HG03469 (cell line): ENCODE measurements around the gene CYSTM1.
"Not testable (repeated sequence)": the region's sequence is repeated elsewhere in the genome, so short reads cannot be mapped to it uniquely, and the experiment has no call there.

Experiments used
- ATAC-seq: cut with Tn5 transposase; IDR thresholded peaks from one replicate; pipeline ENCODE4 v1.9.1; 2021; ENCODE audit warnings: mild to moderate bottlenecking, moderate library complexity, moderate number of reproducible peaks; ENCODE audit not compliant: unreplicated experiment

The CYSTM1 gene

DNA sequence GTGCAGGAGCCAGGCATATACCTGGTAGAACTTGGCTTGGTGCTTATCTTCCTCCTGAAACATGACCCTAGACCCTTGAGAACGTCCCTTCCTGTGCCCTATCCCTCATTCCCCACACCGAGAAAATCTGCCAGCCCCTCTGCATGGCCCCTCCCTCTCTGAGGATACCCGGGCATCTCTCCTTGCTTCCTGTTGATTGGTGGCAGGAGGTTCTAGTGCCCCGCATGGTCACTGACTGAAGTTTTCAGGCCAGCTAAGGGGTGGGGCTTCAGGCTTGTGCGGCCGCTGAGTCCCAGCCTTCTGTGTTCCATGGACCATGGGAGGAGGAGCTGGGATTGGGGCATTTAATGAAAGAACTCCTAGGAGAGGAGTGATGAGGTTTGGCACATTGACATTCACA lies 26.5 kb upstream of the CYSTM1 start:
- no peak for ATAC-seq

DNA sequence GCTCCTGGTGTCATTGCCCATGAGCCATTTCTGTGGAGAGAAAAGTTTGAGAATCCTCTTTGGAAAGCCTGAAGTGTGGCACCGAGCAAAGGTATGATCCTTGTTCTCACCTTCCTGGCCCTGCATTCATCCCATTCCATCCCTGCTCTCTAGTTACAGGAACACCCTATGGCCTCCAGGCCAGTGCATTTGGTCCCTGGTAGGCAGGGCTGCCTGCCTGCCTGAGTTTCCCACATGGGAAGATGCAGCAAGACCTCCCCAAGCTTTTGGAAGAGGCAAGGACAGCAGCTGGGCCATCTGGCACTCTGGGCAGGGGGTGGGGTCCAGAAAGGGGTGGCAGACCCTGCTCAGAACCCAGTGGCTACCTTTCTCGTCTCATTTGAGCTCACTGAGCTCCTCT lies 24.8 kb upstream of the CYSTM1 start:
- ATAC-seq, result no peak

DNA sequence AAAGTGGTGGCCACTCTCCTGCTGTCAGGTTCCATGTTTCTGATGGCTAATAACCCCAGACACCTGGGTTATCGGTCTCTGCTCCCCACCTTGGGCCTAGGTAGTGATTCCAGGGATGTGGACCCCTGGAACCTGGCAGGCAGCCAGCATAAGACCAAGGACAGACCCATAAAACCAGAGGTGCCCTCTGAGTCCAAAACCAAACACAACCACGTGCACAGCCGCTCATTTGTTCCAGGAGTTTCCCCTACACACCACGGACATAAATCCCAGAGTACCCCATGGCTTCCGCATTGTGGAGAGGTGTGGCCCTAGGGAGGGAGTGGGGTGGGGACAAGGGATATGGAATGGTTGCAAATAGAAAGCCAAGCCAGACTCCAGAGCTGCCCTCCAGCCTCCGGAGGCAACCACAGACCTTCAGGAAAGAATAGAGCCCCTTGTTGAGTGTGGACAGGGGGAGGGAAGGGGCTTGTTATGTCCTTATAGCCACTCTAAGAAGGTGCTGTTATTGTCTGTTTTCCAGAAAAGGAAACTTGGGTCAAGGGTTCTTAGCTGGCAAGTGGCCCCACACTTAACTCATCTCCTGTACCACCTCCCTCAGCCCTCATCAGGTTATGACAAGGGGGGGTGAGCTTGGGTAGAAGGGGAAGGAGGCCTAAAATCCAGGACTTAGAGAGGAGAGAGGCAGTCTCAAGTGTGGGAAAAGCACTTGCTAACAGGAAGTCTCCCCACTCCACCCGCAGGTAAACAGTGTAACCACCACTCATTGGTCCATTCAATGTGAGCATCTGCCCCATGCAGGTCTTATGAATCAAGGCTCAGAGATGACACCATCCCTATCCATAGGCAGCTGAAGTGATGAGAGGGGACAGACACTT lies 23.6 kb upstream of the CYSTM1 start:
- ATAC-seq, result no peak

DNA sequence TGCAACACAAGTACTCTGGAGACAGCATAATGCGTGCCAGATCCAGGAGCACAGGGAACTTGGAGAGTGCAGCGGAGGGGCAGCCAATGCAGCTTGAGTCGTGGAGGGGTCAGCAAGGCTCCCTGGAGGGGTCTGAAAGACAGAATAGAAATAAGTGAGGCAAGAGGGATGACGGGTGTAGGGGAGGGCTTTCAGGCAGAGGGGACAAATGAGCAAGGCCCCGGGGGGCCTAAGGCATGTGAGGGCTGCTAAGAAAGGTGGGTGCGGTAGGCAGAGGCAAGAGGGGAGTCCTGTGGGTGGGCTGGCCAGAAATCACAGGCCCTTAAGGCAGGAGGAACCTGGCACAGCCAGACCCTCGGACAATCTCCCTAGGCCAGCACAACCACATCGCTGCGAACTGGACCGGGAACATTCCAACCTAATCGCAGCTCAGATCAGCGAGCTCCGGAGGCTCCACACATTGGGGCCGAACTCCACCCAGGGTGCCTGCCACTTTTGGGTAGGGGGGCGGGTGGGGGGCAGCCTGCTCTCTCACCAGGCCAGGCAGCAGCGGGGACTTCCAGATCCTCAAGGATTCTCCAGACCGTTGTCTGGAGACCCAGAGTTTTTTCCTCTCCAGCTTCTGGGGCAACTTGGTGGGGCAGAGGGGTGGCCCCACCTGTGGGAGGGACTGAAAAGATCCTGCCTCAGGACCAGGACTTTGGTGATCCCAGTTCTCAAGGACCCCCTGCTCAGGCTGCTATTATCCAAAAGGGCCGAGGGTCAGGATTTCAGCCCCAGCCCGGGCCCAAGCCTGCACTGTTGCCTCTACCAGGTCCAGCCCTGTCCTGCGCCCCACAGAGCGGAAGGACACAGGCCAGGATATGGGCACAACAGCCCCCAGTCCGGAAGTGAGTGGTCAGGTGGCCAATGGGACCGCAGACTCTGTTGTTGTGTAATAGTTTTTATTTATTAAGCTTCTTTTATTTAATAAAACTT lies 22.7 kb upstream of the CYSTM1 start:
- no peak for ATAC-seq

DNA sequence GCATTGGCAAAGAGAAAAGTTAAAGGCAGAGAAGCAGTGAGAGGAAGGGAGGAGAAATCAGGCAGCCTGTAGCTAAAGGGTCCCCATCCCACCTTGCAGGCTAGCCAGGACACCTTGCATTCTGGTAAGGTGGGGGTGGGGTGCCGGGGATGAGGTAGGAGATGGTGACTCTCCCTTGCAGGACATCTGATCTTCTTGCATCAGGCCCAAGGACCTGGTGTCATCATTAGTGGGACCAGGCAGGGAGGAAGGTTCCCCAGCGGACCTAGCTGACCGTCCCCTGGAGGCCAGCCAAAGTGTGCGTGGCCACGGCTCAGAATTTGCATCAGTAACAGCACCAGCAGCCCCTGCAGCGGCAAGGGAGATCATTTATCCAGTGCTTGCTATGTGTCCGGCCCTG lies 21.7 kb upstream of the CYSTM1 start:
- ATAC-seq, result no peak

DNA sequence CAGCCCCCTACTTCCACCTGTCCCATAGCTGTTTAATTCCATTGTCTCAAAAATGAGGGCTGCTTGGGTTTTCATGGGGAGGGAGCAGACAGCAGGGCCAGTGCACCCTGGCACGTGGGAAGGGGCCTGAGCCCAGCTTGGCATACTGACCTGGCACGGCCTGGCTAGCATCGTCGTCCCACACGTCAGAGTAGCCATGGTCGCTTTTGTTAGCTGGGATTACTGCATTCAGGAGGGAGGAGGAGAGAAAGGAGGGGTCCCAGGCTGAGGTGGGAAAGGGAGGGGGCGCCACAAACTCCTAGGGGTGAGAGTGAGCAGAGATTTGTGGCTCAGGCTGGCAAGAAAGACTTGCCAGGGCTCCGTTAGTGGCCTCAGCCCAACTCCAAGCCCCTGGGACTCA lies 21.1 kb upstream of the CYSTM1 start:
- no peak for ATAC-seq

DNA sequence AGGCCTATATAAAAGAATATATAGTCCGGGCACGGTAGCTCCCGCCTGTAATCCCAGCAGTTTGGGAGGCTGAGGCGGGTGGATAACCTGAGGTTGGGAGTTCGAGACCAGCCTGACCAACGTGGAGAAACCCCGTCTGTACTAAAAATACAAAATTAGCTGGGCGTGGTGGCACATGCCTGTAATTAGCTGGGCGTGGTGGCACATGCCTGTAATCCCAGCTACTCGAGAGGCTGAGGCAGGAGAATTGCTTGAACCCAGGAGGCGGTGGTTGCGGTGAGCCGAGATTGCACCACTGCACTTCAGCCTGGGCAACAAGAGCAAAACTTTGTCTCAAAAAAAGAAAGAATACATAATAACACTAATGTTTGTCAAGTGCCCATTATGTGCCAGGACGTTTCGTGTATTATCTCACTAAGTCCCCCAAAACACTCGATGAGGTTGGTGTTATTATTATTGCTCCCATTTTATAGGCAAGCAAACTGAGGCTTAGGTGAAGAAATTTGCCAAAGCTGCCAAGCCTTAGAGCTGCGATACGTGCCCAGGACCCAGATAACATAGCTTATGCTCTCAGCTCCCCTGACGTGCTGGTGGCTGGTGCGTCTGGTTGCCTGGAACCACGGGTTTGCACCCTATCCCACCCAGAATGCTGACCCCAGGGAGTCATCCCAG lies 20.1 kb upstream of the CYSTM1 start:
- ATAC-seq, result not testable (repeated sequence)

DNA sequence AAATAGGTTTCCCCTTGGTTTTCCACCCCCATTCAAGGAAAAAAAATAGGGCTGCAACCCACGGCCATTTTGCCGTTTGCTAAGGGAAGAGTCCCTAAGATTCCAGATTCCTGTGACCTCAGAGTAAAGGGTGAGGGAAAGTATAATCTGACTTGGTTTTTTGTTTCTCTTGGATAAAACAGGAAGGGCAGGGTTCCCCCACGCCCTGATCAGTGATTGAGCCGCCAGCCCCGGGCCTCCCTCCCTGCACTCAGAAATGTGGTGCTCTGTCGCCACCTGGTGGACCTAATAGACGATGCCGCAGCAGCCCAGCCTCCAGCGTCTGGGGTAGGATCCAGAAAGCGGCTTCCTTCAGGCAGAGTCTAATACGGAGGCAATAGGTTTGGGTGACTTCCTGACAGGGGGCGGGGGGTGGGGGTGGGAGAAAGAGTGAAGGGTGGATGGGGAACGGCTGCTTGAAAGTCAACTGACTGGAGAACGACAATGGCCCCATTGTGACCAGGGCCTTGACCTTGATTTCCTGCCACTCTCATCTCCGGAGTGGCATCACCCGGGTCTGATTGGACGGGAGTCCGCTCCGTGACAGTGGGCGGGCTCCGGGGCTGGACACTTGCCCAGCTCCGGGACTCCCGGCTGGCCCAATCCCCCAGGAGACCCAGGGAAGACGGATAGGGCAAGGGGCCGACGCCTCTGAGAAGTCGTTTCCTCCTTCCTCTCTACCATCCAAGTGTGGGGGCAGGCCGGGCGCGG lies 17.8 kb upstream of the CYSTM1 start:
- ATAC-seq, result peak; percentile 91

DNA sequence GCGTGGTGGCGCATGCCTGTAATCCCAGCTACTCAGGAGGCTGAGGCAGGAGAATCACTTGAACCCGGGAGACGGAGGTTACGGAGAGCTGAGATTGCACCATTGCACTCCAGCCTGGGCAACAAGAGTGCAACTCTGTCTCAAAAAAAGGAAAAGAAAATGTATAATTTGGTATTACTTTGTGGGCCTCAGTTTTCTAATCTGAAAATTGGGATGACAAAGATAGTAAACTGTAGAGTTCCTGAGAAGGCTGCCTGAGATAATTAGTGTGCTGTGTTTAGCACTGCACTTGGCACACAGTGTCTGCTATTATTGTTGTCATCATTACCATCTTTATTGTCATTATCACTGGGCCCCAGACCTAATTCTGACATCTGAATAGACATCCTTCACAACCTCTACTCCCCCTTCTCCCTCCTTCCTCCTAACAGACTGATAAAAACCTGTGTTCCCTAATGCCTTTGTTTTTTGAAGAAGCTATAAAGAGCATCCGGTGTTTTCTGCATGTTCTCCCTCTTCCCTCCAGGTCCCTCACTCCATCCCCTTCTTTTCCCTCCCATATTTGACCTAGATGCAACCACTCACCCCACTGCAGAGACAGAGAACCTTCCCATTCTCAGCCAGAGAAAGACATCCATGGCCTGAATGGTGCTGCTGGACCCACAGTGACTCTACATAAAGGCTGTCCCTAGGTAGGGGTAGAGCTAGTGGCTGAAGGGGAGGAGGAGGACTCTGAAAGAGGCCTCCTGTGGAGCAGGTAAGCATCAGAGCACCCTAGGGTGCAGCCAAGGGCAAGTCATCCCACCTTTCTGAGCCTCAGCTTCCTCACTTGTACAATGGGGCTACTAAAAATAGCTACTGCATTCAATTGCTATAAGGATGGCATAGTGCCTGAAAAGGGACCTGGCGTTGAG lies 15.7 kb upstream of the CYSTM1 start:
- no peak for ATAC-seq

DNA sequence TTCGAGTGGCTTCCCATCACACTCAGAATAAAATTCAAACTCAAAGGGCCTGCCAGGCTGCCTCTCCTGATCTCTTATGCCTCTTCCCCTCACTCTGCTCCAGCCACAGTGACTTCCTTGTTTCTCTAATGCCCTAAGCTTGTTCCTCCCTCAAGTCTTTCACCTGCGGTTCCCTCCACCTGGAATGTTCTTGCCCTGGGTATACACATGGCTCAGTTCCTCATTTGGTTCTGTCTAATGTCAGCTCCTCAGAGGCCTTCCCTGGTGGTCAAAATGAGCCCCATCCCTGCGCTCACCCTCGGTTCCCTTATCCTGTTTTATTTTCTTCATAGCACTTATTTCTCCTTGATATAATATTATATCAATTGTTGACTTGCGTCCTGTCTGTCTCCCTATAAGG lies 12.7 kb upstream of the CYSTM1 start:
- no peak for ATAC-seq

DNA sequence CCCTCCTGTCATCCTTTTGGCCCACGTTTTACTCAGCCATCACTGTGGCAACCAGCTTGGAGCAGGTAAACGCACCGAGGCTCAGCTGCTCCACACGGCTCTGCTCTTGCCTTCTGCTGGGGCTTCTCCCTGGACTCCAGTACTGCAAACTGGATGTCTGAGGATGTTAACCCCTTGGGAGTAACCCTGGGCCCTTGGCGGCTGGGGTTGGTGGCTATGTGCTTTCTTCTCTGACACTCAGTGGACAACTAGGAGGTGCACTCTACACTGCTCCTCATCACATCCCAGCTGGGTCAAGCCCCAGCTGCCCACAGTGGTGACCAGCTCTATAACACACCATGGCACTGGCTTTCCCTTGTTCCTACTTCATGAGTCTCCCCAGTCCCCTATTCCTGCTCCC lies 12.2 kb upstream of the CYSTM1 start:
- no peak for ATAC-seq

DNA sequence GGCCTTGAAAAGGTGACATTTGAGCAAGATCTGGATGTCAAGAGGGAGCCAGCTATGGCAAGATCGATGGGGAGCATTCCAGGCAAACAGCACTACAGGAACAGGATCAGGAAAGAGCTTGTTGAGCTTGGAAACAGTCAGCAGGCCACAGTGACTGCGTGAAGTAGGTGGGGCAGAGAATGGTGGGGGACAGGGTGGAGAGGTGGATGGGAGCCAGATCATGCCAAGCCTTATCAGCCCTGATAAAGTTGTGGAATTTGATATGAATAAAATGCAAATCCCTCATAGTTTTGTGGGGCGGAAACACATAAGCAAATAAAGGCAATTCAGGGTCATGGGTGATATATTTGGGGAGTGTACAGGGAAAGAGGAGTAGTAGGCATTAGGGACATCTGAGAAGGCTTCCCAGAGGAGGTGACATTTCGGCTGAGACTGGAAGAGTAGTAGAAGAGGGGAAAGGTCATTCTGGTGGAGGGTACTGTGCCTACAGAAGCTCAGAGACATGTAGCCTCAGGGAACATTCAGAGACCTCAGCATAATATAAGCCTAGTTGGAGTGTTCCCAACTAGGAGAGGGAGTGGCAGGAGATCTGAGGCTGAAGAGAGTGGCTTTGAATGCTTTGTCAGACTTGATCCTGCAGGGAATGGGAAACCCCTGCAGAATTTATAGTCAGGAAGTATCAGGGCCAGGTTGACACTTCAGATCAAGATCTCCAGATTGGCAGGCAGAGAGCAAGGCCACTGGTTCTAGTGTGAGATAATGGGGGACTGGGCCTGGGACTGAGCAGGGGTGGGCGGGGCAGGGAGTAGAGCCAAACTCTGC lies 9.7 kb upstream of the CYSTM1 start:
- no peak for ATAC-seq

DNA sequence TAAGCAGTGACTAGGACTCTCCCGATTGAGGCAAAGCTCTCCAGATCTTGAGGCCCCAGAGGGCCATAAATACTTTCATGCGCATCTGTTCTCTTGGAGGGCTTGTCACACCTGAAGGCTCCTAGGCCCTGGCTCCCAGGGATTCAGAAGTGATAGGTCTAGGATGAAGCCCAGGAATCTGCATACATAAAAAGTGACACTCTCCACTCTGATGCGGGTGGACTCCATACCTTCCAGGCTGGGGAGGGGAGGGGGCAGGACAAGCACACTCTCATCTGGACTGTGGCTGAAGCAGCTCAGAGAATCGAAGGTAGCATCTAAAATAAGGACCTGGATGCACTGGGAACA lies 9.1 kb upstream of the CYSTM1 start:
- ATAC-seq, result no peak

DNA sequence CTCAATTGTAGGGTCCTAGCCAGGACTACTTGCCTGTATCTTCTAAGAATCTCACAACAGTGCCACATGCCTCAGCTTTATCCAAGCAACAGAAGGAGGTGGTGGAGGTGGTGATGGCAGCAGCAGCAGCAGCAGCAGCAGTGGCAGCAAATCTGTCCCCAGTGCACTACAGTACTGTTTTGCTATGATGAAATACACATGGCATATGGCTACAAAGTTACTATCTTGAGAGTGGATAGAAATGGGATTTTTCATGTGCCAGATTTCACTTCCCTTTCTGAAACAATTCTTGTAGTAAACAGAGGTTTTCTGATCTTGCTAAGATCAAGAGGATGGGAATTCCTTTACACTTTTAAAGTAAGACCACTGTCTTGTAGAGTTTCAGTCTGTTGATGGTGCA lies 8.1 kb upstream of the CYSTM1 start:
- no peak for ATAC-seq

DNA sequence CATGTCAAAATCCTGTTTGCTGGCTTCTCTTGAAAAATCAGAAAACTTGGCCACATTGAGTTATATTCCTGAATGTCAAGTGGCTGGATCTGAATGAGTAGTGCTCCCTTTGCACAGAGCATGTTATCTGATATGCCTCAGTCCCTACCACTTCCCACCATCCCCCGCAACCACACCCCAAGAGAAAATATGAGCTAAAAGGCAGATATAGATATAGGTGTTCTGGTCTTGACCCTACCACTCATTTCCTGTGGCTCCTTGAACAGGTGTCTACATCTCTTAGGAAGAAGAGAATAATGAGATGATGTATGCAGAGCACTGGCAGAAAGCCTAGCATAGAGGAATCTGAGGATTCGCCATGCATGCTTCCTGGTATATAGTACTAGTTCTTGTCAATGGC lies 6.6 kb upstream of the CYSTM1 start:
- ATAC-seq, result no peak

DNA sequence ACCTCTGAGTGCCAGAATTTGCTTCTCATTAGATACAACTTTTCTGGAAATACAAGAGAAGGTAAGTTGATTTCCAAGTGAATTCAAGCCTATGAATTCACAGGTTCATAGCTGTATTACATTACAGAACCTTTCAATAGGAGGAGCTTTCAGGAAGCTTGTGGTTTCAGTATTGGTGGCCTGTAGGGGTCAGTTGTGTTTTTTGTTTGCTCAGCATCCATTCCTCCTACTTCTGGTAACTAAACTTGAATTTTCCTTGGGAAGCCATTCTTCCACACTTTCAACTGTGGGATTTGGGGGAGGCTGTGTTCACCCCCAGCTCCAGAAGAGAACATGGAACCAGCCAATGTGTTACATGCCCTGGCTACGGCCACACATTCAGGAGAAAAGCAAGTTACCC lies 5.6 kb upstream of the CYSTM1 start:
- ATAC-seq, result no peak

DNA sequence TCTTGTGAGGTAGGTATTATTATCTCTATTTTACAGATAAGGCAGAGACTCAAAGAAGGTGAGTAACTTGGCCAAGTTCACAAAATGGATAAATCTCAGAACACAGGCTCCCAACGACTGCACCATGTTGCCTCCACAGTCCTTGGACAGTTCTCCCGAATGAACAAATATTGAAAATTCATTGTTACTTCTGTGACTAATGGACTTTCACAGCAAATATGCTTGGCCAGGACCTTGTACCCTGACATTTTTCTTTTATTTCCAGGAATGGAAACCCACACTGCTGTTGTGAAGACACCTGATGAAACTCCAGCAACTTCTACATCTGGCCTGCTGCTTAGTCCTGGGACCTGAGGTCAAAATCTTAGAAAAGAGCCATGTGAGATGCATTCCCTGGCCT lies 2.5 kb upstream of the CYSTM1 start:
- ATAC-seq, result no peak

DNA sequence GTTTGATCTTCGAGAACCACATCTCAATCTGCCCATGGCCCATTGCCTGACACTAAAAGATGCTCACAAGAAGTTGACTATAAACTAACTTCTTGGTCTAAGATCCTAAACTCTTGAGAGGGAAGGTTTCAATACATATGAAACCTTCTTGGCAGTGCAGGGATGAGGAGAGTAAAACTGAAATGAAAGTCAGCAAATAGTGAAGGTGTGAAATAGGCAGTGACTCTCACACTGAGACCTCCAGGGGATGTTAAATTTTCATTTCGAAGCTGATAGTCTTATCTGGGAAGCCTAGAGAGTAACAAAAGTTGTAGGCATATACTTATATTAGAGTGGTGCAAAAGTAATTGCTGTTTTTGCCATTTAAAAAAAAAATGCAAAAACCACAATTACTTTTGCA lies 974 bp upstream of the CYSTM1 start:
- ATAC-seq, result no peak
